NCI-H1092 treated with DMSO at 0.1 percent for 48 hours (cell line): Measurements from ENCODE around the gene FGD5.
"Not testable (repeated sequence)": the region's sequence is repeated elsewhere in the genome, so short reads cannot be mapped to it uniquely, and the experiment has no call there.

Experiments
- DNase-seq: peaks from one replicate; lab custom pipeline; 2025; lab: John Stamatoyannopoulos, UW

Gene FGD5

DNA sequence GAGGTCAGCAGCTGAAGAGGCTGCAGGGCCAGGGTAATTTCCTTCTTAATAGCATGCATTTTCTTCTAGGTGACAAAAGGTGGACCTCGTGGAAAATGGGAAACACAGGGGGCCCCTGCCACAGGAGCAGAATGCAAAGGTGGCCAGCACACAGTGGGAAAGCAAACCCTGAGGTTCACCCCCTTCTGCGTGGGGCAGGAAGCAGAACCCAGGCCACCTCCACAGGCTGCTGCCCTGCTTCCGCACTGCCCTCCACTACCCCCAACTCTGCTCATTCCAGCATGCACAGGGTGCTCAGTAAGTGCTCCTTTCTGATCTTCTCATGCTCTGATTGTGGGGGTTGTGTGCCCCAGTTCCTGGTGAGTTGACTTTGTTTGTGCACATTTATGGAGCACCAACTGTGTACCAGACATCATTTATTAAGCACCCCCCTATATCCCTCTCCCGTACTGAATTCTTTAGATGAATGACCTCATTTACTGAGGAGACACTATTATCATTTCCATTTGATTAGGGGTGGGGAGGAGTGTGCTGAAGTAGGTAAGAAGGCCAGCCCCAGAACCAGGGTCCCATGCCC, 12.7 kb upstream of the FGD5 start:
- no peak for DNase-seq

- no peak for DNase-seq
Observed at GRCh38 chr3:14806641-14807263, 12.0 kb upstream of the FGD5 start.

DNA sequence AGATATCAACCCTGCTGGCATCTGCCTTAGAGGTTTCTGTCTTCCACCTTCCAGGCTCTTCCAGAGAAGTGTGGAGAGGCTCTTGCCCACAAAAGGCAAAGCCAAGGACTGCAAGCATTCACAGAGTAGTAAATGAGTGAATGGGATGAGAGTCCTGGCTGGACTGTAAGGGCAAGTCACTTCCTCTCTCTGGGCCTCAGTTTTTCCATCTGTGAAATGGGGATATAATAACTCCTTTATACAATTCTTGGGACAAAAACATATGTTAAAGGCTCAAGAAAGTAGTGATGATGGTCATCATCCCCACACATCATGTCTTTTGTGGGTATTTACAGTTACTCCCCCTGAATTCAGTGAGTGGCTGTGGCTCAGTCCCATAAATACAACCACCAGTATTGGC, 10.7 kb upstream of the FGD5 start:
- DNase-seq = no peak

DNA sequence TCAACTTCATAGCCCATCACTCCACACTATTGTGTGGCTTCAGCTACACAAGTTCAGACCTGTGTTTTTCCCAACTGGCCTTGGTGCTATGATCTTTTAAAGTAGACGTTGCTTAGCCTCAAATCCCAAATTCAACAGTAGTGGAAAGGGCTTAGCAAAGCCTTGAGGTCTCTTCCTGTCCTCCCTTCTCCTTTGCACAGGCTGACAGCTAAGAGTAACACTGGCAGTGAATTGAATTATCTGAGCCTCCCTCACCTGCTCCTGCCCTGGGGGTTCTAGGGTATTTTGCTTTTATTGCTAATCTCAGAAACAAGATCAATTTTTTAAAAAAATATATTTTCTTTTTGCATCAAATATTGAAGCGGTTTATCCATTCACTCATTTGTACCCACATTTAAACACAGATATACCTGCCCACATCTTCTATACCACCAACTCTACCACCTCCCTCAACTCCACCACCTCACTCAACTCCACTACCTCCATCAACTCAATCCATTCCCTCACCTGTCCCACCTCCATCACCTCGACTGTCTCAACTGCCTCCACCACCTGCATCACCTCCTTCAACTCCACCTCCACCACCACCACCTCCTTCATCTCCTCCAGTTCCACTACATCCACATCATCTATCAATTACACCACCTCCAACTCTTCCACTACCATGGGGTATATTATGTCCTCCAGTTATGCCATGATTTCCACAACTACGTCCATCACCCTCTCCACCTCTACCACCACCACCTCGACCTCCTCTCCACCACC, 10.1 kb upstream of the FGD5 start:
- no peak for DNase-seq

DNA sequence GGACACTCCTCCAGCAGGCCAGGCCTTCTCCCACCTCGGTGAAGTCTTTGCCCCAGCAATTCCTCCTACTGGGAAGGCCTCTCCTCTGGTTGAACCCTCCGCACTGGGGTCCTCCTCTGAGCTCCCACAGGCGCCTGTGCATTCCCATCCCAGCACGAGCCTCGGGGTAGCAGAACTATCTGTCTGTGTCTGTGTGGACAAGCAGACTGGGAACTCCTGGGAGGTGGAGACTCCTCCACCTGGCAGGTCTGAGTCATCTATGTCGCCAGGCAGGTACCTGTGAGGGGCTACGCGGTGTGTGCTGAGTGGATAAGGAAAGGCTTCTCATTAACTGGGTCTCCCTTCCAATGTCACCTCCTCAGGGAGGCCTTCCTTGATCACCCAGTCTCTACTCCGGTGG, 9.2 kb upstream of the FGD5 start:
- not testable (repeated sequence) for DNase-seq

GRCh38 chr3:14810070-14810791, 8.5 kb upstream of the FGD5 start:
- no peak for DNase-seq

- DNase-seq = no peak
Observed at GRCh38 chr3:14810801-14811661, 7.7 kb upstream of the FGD5 start.

DNA sequence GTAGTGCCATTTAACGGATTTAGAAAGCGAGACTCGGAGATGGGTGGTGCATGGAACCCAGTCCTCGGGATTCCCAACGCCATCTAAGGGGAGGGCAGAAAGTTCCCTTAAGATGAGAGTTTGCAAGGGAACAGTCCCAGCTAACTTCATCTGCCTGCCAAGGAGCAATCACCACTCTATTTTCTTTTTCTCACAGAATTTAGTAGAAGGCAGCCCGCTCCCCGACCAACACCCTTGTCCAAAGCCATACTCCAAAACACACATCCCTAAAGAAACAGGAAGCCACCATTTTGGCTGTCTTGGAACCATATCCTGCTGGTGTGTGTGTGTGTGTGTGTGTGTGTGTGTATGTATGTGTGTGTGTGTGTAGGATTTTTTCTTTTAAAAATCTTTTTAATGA, 7.1 kb upstream of the FGD5 start:
- DNase-seq = no peak

- no peak for DNase-seq
Observed at GRCh38 chr3:14812196-14812790, 6.5 kb upstream of the FGD5 start.

DNA sequence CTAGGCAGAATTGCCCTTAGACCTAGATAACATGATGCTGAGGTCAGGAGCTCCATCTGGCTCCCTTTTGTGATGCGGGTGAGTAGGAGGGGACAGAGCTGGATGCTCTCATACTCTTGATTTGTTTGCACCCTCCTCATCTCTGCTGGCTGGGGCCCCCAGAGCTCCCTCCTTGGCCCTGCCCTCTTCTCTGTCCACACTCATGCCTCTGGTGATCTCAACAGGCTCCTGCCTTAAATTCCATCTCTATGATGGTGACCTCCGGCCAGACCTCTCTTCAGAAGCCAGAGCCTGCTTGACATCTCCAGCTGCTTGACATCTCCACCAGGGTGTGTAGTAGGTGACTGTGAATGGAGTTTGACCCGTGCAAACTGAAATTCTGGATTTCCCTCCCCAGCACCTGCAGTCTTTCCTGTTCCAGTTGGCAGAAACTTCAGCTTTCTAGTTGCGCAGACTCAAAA, 4.3 kb upstream of the FGD5 start:
- DNase-seq = no peak

GRCh38 chr3:14816359-14816758, 2.4 kb upstream of the FGD5 start:
- DNase-seq = no peak

DNA sequence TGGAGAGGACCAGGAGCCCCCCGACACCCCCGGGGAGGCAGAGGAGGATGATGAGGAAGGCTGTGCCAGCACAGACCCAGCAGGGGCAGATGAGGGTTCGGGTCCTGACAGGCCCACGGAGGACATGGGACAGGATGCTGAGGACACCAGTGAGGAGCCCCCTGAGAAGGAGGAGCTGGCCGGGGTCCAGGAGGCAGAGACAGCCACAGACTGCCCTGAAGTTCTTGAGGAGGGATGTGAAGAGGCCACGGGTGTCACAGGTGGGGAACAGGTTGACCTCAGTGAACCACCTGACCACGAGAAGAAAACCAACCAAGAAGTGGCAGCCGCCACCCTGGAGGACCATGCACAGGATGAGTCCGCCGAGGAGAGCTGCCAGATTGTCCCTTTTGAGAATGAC, 909 bp downstream of the FGD5 start:
- DNase-seq = no peak

DNA sequence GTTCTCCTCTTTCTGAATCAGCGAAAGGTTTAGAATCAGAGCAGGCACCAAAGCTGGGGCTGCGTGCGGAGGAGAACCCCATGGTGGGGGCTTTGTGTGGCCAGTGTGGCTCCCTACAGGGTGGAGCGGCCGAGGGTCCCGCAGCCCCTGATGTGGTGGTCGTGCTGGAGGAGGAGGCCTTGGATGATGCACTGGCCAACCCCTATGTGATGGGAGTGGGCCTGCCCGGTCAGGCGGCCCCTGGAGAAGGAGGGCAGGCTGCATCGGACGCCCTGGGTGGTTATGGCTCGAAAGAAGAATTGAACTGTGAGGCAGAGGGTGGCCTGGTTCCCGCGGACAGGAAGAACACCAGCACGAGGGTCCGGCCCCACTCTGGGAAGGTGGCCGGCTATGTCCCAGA, 1.4 kb downstream of the FGD5 start:
- no peak for DNase-seq

- DNase-seq = no peak
Observed at GRCh38 chr3:14821151-14821550, 2.4 kb downstream of the FGD5 start.

DNA sequence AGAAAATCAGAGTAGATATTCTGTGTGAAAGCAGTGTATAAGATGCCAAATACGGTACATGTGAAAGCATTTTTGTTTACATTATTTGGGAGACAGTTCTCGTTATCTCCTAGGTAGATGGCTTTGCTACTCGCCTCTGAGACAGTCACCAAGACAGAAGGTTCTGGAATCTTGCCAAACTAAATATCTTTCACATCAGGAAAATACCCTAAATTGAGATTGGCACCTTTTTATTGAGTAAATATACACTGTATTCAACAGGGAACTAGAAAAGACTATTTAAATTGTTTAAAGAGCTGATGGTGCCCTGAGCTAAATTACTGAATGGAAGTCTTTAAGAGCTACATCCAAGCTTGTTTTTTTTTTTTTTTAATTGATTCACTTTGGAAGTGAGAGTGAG, 3.4 kb downstream of the FGD5 start:
- DNase-seq = no peak

GRCh38 chr3:14822670-14823390, 4.1 kb downstream of the FGD5 start:
- no peak for DNase-seq

- DNase-seq = no peak
Observed at GRCh38 chr3:14823393-14823792, 4.6 kb downstream of the FGD5 start.

DNA sequence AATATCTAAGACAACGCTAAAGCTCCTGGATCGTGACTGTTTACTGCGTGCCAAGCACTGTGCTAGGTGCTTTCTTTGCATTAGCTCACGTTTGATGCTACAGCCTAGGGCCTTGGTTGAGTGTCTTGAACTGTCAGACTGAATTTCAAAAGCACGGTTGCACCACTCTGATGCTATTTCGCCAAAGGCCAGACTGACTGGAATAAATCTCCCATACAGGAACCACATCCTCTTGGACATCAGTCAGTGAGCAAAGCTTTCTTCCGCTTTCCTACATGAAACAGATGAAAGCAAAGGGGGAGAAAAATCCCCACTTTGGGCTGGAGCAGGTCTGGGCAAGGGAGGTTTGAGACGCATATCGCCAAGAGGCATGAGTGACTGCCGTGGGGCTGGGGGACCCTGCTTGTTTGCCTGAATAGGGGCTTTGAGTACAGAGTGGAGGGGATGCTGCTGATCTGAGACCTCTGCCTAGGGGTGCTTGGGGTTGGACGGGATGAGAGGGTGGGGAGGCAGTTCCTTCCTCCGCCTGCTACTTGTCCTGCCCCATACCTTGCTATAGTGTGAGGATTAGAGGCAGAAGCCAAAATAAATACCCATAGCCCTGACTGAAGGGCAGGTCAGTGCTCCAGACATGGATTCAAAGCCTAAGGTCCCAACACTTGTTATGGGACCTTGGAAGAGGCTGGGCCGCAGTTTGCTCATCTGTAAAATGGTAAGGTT, 5.3 kb downstream of the FGD5 start:
- DNase-seq = no peak

DNA sequence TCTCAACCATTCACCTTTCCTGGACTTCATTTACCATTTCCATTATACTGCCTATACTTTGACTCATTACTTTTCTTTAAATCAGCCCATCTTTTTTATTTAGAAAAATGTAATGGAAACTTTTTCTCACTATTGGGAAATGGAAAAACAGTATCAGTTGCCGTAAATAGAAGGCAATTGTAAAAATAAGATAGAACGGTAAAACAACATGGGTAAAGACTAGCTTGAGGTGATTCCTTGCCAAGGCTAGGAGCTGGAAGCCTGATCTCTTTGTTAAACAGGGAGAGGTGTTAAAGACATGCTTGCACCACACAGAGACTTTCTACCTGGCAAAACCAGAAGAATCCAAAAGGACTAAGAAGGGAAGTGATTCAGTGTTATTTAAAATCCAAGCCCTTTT, 5.9 kb downstream of the FGD5 start:
- no peak for DNase-seq

DNA sequence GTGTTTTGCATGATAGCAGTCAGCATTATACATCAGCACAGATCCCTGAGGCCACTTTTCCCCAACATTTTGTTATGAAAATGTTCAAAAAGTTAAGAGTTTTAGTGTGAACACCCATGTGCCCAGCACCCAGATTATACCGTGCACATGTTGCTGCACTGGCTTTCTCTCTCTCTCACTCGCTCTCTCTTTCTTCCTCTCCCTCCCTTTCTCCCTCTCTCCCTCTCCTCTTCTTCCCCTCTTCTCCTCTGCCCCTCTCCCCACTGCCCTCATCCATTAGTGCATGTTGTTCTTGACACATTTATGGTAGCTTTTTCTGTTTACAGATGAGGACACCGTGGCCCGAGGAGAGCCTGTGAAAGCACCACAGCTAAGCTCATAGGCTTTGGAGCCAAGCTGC, 7.3 kb downstream of the FGD5 start:
- DNase-seq = no peak
